ENCODE results near the gene CLOCK.
"Not testable (repeated sequence)": the region's sequence is repeated elsewhere in the genome, so short reads cannot be mapped to it uniquely, and the experiment has no call there.

Gene CLOCK, protein sequence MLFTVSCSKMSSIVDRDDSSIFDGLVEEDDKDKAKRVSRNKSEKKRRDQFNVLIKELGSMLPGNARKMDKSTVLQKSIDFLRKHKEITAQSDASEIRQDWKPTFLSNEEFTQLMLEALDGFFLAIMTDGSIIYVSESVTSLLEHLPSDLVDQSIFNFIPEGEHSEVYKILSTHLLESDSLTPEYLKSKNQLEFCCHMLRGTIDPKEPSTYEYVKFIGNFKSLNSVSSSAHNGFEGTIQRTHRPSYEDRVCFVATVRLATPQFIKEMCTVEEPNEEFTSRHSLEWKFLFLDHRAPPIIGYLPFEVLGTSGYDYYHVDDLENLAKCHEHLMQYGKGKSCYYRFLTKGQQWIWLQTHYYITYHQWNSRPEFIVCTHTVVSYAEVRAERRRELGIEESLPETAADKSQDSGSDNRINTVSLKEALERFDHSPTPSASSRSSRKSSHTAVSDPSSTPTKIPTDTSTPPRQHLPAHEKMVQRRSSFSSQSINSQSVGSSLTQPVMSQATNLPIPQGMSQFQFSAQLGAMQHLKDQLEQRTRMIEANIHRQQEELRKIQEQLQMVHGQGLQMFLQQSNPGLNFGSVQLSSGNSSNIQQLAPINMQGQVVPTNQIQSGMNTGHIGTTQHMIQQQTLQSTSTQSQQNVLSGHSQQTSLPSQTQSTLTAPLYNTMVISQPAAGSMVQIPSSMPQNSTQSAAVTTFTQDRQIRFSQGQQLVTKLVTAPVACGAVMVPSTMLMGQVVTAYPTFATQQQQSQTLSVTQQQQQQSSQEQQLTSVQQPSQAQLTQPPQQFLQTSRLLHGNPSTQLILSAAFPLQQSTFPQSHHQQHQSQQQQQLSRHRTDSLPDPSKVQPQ

DNA sequence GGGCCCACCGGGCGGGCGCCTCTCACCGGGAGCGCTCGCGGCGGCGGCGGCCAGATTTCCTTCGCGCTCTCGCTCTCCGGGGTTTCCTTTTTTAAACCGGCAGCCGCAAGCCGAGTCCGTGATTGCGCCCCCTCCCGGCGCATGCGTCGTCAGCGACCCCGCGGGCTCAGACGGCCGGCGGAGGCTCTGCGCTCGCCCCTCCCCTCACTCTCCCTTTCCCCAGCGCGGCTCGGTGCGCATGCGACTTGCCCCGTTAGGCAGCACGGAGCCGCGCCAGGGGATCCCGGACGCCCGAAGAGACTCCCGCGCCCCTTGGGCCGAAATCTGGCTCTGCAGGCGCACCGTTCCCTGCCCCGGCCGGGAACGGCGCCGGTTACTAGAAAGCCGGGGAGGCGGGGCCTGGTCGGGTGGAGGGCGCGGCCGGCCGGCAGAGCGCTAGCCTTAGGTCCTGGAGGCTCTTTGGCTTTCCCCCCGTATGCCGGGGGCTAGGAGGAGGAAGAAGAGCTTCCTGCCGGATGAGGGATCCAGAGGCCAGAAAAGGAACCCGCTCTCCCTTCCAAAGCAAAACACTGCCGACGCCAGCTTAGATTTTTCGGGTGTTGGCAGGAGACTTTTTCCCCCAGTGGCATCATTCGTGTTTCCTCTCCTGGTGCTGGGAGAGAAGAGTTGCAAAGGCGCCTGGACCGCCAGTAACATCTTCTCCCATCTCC is at the start of gene CLOCK:
TSS of gene CLOCK (minus strand) at position 154 of the 710 bp plus-strand sequence. CDS start 64,124 bp downstream, outside the sequence.
- DNase-seq = peak; percentile 74

DNA sequence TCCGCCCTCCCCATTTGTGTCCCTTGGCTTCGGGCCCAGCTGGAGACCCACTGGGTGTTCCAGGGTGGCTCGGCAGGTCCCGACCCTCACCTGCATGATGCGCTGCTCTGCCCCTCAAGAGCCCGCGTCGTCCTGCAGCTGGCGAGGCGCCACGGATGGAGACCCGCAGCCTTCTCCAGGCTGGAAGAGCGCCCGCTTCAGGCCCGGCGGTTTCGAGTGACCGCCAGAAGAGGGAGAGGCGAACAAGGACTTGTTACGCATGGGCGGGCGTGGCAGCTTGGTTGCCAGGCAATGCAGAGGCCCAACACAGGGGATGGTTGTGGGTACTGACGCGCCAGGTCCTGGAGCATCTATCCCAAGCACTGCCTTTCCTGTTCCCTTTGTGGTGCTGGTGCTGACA is 45.3 kb upstream of the CLOCK start, which contains the start of gene PDCL2:
TSS of gene PDCL2 (minus strand) at position 232 of the 400 bp plus-strand sequence. CDS start at position 96, 136 bp downstream.
- no peak for DNase-seq

DNA sequence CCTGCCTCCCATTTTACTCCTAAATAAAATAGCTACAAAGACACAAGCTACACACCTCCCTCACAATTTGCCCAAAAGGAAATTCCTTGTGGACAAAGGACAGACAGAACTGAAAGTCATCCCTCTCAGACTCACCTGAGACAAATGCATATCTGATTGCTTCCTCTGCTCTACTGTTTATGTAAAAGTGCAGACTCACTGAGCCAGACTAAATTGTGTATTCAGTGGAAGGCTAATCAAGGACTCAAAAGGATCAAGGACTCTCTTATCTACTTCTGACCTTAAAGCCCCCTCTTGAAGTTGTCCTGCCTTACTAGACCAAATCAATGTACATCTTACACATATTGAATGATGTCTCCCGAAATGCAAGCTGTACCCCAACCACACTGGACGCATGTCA is 41.5 kb upstream of the CLOCK start:
- DNase-seq = no peak

DNA sequence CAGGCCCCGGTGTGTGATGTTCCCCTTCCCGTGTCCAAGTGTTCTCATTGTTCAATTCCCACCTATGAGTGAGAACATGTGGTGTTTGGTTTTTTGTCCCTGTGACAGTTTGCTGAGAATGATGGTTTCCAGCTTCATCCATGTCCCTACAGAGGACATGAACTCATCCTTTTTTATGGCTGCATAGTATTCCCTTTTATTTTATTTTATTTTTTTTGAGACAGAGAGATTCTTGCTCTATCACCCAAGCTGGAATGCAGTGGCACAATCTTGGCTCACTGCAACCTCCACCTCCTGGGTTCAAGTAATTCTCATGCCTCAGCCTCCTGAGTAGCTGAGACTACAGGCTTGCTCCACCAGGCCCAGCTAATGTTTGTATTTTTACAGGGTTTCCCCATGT is 36.1 kb upstream of the CLOCK start:
- DNase-seq = not testable (repeated sequence)

DNA sequence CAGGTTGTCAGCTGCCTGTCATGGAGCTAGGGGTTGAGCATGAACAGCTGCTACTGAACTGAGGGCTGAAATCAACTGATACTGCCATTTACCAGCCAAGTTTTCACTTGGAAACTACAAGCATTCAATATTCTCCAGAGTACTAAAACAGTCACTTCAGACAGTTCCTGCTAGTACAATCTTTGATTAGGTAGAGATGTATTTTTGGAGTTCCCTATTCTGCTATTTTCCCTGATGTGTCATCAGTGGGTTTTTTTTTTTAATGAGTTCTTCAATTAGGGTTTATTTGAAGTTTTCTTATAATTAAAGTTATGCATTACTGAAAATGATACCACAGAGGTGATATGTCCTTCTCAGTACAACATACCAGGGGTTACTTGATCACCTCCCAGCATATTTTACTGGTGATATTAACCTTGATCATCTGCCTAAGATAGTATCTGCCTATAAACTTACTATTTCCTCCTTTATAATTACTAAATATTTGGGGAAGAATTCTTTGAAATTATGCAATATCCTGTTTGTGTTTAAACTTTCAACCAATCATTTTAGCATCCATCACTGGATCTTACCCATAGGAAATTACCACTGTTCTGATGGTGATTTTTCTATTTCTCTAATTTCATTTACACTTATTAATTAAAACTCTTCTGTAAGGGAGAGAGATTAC is 31.8 kb upstream of the CLOCK start:
- DNase-seq = no peak

DNA sequence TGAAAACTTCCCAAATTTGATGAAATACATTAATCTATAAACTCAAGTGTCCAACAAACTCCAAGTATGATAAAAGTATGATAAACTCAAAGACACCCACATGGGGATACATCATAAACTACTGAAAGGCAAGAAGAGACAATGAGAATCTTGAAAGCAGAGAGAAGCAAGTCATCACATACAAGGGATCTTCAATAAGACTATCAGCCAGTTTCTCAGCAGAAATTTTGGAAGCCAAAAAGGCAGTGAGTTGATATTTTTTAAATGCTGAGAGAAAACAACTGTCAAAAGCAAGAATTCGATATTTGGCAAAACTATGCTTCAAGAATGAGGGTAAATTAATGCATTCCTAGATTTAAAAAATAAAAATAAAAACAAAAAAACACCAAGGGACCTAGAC is 28.8 kb upstream of the CLOCK start:
- no peak for DNase-seq

DNA sequence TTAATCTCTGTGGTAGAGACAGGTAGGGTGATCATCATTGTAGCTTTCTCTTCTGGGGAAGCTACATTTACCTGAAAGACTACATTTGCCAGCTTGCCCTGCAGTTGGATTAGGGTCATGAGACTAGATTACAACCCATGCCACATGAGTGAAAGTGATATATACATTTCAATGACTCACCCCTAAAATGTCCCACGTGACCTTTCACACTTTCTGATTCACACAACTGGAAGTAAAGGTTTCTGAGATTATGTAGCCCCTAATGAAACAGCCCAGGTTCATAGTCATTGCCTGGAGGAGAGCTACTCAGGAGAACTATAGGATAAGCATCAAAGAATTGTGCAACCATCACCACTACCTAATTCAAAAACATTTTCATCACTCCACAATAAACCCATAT is 27.5 kb upstream of the CLOCK start:
- DNase-seq = no peak

DNA sequence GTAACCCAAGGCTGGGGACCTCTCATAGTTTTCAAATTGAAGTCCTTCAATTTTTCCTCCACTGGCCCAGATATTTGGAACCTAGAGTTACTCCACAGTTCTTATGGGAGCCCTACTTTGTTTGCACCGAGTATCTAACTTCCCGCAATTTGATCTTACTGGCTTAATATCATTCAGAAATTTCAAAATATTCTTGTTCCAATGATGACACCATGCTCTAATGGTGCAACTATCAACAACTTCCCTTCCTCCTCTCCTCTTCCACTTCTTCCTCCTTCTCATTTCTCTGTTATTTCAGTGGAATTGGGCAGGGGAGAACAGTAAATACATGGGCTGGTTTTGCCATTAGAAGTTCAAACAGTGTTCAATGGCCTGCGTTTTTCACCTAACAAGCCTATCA is 25.1 kb upstream of the CLOCK start:
- DNase-seq = no peak

DNA sequence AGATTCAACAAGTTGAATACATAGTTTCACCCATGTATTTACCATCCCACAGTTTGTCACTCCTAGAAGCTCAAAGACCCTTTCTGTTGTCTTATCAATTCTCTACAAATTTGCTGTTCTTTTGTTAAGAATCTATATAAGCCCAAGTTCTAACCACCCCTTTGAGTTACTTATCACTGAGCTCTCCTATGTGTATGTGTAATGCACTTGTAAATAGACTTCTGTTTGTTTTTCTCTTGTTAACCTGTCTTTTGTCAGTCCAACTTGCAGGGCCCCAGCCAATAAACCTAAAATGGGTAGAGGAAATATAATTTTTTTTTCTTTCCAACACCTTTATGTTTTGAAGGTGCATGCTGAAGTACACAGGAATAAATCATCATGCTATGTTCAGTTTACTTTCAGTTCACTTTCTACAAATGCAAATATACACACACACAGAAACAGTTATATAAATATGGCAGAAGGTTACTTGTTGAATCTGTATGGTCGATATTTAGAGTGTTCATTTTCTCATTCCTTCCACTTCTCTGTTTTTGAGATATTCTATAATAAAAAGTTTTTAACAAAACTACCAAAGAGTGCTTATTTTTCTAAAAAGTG is 22.3 kb upstream of the CLOCK start:
- no peak for DNase-seq

DNA sequence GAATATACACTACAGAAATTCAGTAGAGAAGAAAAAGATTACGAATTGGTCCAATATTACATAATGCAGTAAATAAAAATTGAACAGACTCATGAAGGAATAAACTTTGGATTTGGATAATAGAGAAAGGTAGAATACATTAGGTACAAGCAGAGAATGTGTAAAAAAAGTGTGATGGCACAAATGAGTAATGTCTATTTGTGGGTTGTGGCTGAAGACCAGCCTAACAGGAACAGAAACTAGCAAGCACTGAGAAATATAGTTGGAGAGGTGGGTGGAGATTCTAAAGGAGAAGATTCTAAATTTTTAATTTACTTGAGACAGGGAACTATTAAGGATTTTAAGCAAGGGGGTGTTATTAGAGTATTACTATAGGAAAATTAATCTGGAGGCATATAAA is 15.2 kb upstream of the CLOCK start:
- no peak for DNase-seq

DNA sequence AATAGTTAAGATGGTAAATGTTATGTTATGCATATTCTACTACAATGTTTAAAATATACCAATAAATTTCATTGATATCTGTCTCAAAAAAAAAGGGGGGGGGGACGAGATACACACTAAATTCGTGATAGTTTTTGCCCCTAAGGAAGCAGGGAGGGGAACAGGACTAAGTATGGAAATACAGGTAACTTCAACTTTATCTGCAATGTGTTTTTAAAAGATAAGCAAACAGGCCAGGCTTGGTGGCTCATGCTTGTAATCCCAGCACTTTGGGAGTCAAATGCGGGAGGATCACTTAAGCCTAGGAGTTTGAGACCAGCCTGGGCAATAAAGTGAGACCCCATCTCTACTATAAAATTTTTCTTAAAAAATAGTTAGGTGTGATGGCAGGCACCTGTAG is 13.4 kb upstream of the CLOCK start:
- DNase-seq = no peak

DNA sequence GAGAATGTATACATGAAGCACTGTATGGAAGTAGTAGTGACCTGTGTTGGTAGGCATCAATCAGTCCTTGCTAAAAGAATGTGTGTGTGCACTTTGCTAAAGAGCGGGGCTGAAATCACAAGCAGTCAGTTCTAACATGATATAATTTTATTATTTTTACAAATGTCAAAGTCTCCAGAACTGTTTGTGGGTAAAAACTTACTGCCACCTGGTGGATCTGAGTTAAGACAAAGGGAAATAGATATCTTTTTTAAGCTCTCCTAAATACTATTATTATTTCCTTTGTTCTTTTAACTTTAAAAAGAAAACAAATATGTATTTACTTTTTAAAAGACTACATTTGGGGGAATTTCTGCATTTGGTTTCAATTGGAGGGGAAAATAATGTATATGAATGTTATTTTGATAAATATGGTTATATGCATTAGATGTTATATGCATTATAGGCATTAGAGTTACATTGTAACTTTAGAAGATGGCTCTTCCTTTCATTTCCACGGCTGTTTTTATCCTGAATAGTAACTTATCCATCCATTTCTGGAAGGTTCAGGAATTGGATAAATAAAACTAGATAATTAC is 7.8 kb upstream of the CLOCK start:
- DNase-seq = peak; percentile 7

DNA sequence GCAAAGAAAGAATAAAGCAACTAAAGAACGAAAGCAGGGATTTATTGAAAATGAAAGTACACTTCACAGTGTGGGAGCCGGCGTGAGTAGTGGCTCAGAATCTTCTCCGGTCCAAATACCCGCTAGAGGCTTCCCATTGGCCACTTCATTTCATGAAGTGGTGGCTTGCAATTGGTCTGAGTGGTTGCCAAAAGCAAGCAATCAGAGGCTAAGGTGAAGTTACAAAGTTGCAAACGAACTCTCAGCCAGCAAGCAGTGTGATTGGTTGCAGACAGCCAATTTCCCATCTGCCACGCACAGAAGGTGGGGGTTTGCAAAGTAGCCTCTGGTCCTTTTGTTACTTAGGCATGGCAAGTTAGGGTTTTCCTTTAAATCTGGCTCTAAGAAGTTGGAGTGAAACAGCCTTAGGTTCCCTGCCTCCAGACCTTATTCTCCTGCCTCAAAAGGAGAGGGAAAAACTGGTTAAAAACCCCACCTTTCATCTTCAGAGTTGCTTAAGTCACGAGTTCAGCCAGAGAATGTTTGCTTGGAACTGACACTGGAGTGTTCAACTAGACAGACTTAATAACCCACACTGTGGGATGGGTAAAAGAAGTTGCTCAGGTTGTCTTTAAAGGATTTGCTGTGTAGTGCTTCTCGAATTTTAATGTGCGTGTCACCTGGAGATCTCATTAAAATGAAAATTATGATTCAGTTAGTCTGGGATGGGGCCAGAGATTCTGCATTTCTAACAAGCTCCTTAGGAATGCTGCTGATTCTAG is 6.9 kb upstream of the CLOCK start:
- no peak for DNase-seq

DNA sequence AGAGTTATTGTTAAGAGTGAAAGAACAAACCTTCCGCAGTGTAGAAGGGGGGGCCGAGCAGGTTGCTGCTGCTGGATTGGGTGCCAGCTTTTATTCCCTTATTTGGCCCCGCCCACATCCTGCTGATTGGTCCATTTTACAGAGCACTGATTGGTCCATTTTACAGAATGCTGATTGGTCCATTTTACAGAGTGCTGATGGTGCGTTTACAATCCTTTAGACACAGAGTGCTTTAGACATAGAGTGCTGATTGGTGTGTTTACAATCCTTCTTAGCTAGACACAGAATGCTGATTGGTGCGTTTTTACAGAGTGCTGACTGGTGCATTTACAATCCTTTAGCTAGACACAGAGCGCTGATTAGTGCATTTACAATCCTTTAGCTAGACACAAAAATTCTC is 5.3 kb upstream of the CLOCK start:
- not testable (repeated sequence) for DNase-seq

DNA sequence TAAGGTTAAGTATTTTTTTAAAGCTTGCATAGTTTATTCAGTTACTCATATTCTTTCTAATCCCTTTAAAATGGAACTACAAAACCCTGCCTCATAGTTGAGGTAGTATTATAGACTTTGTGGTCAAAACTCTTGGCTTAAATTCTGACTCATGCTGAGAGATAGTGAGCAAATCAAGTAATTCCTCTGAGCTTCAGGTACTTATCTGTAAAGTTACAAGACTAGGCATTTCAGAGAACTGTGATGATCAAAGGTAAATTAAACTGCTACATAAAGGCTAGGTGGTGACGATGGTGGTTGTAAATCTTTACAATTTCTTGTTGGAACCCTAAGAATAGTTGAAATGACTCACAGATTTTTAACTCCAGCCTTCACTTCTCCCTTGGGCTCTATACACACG is 3.2 kb upstream of the CLOCK start:
- no peak for DNase-seq

DNA sequence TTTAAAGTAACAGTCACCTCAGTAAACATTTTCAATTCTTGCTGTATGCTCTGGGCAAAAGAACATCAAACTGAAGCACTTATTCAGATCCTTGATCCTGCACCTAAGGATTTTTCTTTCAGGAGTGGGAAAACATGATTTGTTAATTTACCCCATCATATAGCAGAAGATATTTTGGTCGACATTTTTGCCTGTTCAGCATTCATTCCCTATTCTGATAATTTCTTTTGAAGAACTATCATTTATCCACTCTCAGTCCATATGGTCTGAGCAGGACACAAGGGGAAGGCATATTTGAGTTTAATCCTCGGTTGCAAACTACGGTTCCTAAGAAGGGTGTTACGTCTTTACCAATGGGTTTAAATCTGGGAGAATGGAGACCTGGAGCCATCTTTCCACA is 1.2 kb upstream of the CLOCK start:
- DNase-seq = no peak

DNA sequence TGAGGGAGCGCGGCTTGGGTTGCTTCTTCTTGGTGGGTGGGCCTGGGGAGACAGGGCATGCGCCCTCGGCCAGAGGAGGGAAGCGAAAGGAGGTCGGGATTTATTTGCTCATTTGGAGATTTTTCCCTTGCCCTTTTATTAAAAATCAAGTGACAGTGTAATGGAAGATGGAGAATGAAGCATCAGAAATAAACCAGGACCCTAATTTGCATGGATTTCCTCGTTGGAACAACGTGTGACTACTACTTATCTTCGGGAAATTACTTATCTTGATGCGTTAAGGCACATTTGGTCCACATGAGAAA is 709 bp upstream of the CLOCK start:
- no peak for DNase-seq

DNA sequence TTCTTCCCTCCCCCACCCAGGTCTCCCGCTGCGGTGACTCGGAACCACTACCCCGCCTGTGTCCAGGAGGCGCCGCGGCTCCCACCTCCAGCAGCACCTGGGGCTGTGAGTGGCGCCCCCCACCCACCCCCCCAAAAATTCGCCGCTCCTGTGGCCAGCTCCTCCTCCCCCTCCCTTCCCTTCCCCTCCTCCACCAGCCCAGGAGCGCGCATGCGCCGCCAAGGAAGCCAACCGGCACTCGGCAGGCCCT is 278 bp downstream of the CLOCK start:
- DNase-seq = no peak

DNA sequence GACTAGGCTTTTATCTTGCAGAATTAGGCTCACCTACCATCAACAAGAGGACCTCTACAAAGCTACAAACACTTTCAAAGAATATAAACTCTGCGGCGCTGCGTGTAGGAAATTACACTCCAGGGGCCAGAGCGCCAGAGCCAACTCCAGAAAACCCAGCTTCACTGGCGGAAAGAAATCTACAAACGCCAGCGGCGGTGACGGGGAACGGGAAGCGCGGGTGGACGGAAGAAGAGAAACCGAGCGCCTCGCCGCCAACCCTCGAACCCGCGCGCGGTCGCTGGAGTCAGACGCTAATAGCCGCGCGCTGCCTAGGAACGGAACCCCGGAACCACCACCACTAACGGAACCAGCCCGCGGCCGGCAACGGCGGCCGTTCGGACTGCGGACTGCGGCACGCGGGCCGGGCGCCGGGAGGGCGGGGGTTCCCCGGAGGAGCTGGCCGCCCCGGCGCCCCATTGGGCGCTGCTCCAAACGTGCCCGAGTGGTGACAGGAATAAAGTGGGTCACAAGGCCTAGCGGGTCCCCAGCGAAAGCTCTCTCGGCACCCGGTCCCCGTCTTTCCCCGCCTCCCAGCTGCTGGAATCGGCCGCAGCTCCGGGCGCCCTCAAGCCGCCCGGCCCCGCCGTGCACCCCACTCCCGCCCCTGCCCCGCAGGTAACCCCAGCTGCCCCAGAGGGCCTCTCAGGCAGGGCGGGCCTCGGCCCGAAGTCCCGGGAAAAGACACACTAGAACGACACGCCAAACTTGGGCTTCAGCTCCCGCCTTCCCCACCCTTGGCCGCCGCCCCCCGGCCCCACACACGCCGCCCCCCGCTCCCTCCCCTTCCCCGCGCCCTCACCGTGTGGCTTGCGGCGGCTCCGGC is 836 bp downstream of the CLOCK start:
- DNase-seq = peak; percentile 41

DNA sequence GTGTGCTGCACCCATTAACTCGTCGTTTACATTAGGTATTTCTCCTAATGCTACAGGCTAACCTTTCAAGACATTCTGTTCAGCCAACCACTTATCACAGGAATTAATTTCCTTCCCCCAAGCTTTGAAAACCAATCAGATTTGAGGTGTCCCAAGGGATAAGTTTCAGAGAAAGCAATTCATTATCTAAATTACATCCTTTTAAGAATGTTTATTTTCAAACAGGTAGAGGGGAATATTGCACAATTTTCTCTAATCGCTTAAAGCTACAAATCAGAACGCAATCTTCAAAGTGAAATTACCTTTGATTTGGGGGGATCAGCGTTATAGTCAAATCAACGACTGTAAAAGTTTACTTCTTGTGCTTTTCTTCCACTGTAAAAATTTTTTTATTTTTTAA is 1.6 kb downstream of the CLOCK start:
- DNase-seq = no peak

DNA sequence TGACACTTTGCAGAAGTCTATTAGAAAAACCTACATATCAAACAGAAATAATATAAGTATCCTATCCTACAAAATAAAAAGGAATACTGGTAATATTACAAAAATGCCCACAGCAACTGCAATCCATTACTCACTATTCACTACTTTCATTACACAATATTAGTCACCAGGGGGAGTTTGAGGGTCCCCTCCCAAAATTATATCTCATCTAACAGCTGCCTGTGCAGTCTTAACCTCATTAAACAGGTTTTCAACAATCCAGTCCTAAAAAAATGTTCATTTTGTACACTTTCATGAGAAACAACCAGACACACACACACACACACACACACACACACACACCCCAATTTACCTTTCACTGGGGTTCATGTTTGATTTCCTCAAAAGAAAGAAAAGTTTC is 2.9 kb downstream of the CLOCK start:
- no peak for DNase-seq

All from KG1 (cell line).